HG02642 (cell line): ENCODE data around the gene RPL32.
"Not testable (repeated sequence)": the region's sequence is repeated elsewhere in the genome, so short reads cannot be mapped to it uniquely, and the experiment has no call there.

Experiments used
- ATAC-seq: cut with Tn5 transposase; IDR thresholded peaks from one replicate; pipeline ENCODE4 v1.9.1; 2021; ENCODE audit warnings: mild to moderate bottlenecking; ENCODE audit not compliant: unreplicated experiment, poor library complexity

Gene RPL32

GRCh38 chr3:12868039-12869034, 27.0 kb upstream of the RPL32 start:
- ATAC-seq: peak; percentile 66

GRCh38 chr3:12866836-12867235, 25.5 kb upstream of the RPL32 start:
- ATAC-seq: no peak

DNA sequence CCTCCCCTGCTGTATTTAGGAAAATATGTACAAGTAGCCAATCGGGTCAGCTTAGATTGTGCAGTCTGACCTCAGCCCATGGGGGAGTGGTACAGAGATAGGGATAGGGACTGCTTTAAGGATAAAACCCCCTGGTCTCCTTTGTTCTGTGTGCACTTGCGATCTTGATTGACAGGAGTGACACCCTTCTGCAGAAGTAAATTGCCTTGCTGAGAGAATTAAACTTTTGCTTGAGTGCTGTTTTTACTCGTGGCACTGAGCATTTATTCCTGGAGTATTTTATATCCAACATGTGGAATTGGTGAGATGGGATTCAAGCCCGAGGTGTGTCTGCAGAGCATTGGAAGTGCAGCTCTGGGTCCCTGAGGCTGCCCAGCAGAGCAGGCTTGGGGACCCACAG, 23.9 kb upstream of the RPL32 start:
- no peak for ATAC-seq

DNA sequence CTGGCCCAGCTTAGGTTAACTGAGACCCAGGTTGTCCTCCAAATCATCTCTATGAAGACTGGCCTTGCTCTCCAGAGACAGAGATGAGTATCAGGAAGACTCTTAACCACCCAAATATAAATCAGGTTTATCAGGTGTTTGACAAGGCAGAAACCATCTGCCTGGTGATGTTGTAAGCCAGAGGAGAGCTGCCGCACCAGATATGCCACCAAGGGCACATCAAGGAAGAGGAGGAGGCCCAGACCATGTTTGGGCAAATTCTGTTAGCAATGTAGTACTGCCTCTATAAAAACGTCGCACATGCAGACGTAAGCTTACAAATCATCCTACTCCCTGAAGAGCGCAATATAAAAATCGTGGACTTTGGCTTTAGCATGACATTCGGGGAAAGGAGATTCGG, 21.0 kb upstream of the RPL32 start:
- ATAC-seq: no peak

DNA sequence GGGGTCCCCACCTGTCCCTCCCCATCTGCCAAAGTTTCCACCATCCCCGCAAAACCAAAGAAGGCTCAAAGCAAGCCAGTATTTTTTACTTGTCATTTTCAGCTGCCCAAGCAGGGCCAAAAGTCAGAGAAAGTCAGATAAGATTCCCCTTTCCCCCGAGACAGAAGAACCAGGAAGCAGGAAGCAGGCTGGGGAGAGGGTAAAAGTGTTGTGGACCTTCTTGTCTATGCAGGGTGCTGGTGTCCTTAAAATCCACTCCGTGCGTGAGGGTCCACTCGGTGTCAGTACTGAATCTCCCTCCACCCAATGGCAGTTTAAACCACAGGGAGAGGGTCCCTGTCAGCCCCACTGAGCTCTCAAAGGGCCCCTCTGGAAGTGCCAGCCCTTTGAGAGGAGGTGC, 20.2 kb upstream of the RPL32 start:
- ATAC-seq: no peak

- ATAC-seq: no peak
Observed at GRCh38 chr3:12859840-12860239, 18.5 kb upstream of the RPL32 start.

DNA sequence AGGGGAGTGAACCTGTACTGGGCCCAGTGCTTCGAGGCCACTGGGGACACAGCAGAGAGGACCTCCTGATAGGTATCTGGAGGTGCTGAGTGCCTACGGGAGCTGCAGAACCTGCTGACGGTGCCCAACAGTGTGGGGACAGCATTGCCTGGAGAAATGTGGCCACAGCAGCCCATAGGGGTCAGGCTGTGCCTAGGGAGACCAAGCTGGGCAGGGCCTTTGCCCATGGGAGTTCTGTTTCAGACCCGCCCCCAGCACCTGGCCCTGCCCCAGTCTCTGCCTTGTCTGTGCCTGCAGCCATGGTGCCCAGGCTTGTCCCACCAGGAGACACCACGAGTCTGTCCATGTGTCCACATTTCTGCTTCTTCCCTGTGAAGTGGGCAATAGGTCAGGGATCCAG, 15.3 kb upstream of the RPL32 start:
- ATAC-seq: no peak

DNA sequence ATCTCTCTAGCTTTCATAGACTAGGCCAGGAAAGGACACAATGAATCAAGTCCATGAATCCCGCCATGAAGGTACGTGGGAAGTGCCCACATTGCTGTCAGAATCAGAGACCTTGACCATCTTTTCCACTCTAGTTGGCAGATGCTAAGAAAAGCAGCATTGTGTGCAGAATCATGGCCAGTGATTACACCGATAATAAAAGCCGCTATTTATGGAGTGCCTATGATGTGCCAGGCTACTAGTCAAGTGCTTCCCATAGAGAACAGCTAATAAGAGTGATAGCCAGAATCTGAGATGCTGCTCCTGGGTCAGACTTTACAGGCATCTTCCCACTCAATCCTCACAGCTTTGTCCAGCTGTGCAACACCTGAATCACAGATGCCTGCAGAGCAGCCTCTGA, 13.2 kb upstream of the RPL32 start:
- ATAC-seq: no peak

DNA sequence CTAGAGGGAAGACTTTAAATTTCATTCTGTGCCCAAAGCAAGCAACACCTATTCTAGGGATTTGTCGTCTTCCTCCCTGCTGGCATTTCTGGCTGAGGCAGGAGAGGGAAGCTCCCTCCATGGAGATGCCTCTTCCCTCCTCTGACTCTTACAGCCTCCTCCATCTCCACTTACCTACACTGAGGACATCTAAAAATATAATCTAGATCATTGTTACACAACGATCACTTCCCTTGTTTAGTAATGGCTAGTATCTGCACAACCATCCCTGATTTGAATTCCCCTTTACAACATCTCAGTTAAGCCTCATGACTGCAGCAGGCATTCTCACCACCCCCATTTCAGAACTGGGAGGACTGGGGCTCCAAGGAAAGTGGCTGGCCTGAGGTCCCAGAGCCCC, 12.5 kb upstream of the RPL32 start:
- not testable (repeated sequence) for ATAC-seq

DNA sequence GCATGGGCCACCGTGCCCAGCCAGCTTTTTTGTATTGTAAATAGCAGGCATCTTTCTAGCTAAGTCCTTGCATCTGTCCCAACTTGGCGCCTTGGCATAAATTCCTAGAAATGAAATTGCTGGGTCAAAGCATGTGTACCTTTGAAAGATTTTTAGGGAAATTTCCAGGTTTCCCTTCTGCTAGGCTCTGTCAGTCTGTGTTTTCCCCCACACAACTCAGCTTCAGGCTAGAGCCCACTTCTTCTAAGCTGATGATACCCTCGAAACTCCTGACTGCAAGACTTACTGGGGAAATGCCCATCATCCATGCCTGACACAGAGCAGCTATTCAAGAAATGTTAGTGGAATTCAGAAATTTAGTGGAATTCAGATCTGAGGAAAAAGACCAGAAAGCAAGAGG, 10.8 kb upstream of the RPL32 start:
- no peak for ATAC-seq

DNA sequence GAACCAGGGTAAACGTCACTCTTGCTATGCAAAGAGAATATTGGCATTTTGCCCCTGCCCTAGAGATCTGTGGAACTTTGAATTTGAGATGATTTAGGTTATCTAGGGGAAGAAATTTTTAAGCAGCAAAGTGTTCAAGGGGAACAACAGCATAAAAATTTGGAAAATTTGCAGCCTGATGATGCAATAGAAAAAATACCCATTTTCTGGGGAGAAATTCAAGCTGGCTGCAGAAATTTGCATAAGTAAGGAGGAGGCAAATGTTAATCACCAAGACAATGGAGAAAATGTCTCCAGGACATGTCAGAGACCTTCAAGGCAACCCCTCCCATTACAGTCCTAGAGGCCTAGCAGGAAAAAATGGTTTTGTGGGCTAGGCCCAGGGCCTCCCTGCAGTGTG, 4.4 kb upstream of the RPL32 start:
- no peak for ATAC-seq

GRCh38 chr3:12842469-12842868, 1.1 kb upstream of the RPL32 start:
- ATAC-seq: no peak

DNA sequence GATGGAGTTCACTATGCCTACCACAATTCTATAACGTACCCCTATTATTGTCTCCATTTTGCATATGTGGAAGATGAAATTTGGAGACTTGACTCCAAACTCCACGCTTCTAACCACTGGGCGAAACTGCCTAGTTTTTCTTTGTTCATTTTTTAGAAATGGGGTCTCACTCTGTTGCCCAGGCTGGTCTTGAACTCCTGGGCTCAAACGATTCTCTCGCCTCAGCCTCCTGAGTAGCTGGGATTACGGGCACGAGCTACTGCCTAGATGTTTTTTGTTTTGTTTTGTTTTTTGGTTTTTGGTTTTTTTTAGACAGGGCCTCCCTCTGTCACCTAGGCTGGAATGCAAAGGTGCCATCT, 584 bp upstream of the RPL32 start:
- no peak for ATAC-seq

- peak; percentile 35 for ATAC-seq
Observed at GRCh38 chr3:12840591-12841148, 695 bp downstream of the RPL32 start.

- ATAC-seq: not testable (repeated sequence)
Observed at GRCh38 chr3:12840148-12840547, 1.2 kb downstream of the RPL32 start.

GRCh38 chr3:12839156-12839946, 2.0 kb downstream of the RPL32 start:
- no peak for ATAC-seq

GRCh38 chr3:12838179-12838965, 3.0 kb downstream of the RPL32 start:
- ATAC-seq: no peak

GRCh38 chr3:12837295-12837986, 3.9 kb downstream of the RPL32 start:
- no peak for ATAC-seq

DNA sequence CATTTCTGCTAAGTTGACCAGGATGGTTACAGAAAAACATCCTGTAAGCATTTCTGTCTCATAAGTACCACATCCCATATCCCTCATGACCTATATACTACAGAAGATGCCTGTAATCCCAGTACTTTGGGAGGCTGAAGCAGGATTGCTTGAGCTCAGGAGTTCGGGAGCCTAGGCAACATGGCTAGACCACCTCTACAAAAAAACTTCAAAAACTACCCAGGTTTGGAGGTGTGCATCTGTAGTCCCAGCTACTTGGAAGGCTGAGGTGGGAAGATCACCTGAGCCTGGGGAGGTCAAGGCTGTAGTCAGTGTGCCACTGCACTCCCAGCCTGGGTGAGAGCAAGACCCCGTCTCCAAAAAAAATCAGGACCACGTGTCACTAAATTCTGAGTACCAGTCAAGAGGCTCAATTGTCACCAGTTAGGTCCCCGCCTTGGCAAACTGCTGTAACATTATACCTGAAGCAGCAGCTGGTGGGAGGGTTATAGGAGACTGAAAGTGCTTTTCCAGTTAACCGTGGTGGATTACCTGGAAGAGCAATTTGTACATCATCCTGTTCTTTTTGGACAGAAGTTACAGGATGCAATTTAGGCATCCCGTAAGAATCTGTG, 6.2 kb downstream of the RPL32 start:
- no peak for ATAC-seq
